ENCODE measurements around the gene YIPF6. TPM values are rescaled to one million over a fixed set of nuclear protein-coding genes. Genes with fewer than 3 reads are reported as not detected.
"Not testable (repeated sequence)": the region's sequence is repeated elsewhere in the genome, so short reads cannot be mapped to it uniquely, and the experiment has no call there.

The YIPF6 gene
- total RNA-seq, 2 experiments from 2014 or later = 14.3 to 15.9 TPM

GRCh38 chrX:68464796-68465195, 34.1 kb upstream of the YIPF6 start:
- ATAC-seq (no peak), DNase-seq (no peak)
- H3K4me3 Mint-ChIP-seq = no peak overlapping the region
- H3K27me3 Mint-ChIP-seq = peaks cover 1% of the 10 kb centered on the region
- no peak for TF ChIP-seq CTCF (IDR thresholded peaks at IDR 0.05)
- intact Hi-C loops (cut with micrococcal nuclease) = no loop called here
- POLR2A ChIA-PET = no interaction called here
- H3K4me1 Mint-ChIP-seq (ENCODE audit: low read depth) = no peaks in the 10 kb centered on the region
- H3K27ac Mint-ChIP-seq = no peak overlapping the region
- no peaks in the 10 kb centered on the region for H3K36me3 Mint-ChIP-seq (ENCODE audit: low read depth)
- no peaks in the 10 kb centered on the region for H3K9me3 Mint-ChIP-seq
- CTCF ChIA-PET = interaction anchor here (1.5 kb wide), 1 partner anchor 268 kb away, joined by 7 read pairs; no protein-coding TSS in a partner anchor

- ChIA-PET POLR2A (no interaction called here), CTCF (no interaction called here)
- no peak for DNase-seq
- no peak for ATAC-seq
- Mint-ChIP-seq H3K27me3 (peaks cover 2% of the 10 kb centered on the region), H3K4me3 (no peak overlapping the region), H3K36me3 (ENCODE audit: low read depth) (no peaks in the 10 kb centered on the region), H3K27ac (no peak overlapping the region), H3K9me3 (no peaks in the 10 kb centered on the region), H3K4me1 (ENCODE audit: low read depth) (no peaks in the 10 kb centered on the region)
- no peak for TF ChIP-seq CTCF (IDR thresholded peaks at IDR 0.05)
- intact Hi-C loops (cut with micrococcal nuclease) = no loop called here
Observed at GRCh38 chrX:68480969-68481368, 17.9 kb upstream of the YIPF6 start.

- H3K4me3 Mint-ChIP-seq; DNase-seq; ATAC-seq; H3K4me1 Mint-ChIP-seq (ENCODE audit: low read depth); H3K27me3 Mint-ChIP-seq; POLR2A ChIA-PET; CTCF ChIA-PET; H3K36me3 Mint-ChIP-seq (ENCODE audit: low read depth); H3K27ac Mint-ChIP-seq; H3K9me3 Mint-ChIP-seq; intact Hi-C loops (cut with micrococcal nuclease): not testable (repeated sequence)
Observed at GRCh38 chrX:68486198-68486597, 12.7 kb upstream of the YIPF6 start.

- intact Hi-C loops (cut with micrococcal nuclease) = no loop called here
- Mint-ChIP-seq H3K27me3 (no peaks in the 10 kb centered on the region), H3K36me3 (ENCODE audit: low read depth) (no peaks in the 10 kb centered on the region), H3K4me3 (no peak overlapping the region), H3K27ac (no peak overlapping the region), H3K9me3 (no peaks in the 10 kb centered on the region), H3K4me1 (ENCODE audit: low read depth) (peaks cover 2% of the 10 kb centered on the region)
- ATAC-seq = no peak
- DNase-seq = no peak
- TF ChIP-seq CTCF (IDR thresholded peaks at IDR 0.05) = no peak
- ChIA-PET CTCF (no interaction called here), POLR2A (no interaction called here)
Observed at GRCh38 chrX:68487254-68487653, 11.6 kb upstream of the YIPF6 start.

GRCh38 chrX:68487924-68488323, 10.9 kb upstream of the YIPF6 start:
- ChIA-PET POLR2A (no interaction called here), CTCF (no interaction called here)
- Mint-ChIP-seq H3K9me3 (no peaks in the 10 kb centered on the region), H3K27ac (no peak overlapping the region), H3K4me1 (ENCODE audit: low read depth) (peaks cover 2% of the 10 kb centered on the region), H3K36me3 (ENCODE audit: low read depth) (no peaks in the 10 kb centered on the region), H3K27me3 (no peaks in the 10 kb centered on the region), H3K4me3 (no peak overlapping the region)
- no peak for ATAC-seq
- TF ChIP-seq CTCF (IDR thresholded peaks at IDR 0.05) = no peak
- intact Hi-C loops (cut with micrococcal nuclease) = no loop called here
- DNase-seq = no peak

GRCh38 chrX:68488657-68489056, 10.2 kb upstream of the YIPF6 start:
- H3K4me3 Mint-ChIP-seq = no peak overlapping the region
- H3K9me3 Mint-ChIP-seq = no peaks in the 10 kb centered on the region
- peaks cover 2% of the 10 kb centered on the region for H3K4me1 Mint-ChIP-seq (ENCODE audit: low read depth)
- intact Hi-C loops (cut with micrococcal nuclease) = no loop called here
- CTCF ChIA-PET = interaction anchor here (1.0 kb wide), 1 partner anchor 292 kb away, joined by 3 read pairs; no protein-coding TSS in a partner anchor
- no peaks in the 10 kb centered on the region for H3K36me3 Mint-ChIP-seq (ENCODE audit: low read depth)
- DNase-seq (no peak), ATAC-seq (no peak)
- H3K27me3 Mint-ChIP-seq = no peaks in the 10 kb centered on the region
- TF ChIP-seq CTCF (IDR thresholded peaks at IDR 0.05) = no peak
- H3K27ac Mint-ChIP-seq = no peak overlapping the region
- POLR2A ChIA-PET = no interaction called here
